Panc1 (cell line): ENCODE measurements around the gene KRT7. TPM values are rescaled to one million over a fixed set of nuclear protein-coding genes. Genes with fewer than 3 reads are reported as not detected.

Experiments used
- ATAC-seq: fragments of 200-7000 bp; cut with Tn5 transposase; 2 replicates; pipeline ENCODE4 v1.9.1; 2020; ENCODE audit warnings: mild to moderate bottlenecking, moderate library complexity
- BruUV-seq: library from RNA; stranded (reverse); fragments of 400-500 nt; replicated peaks from 2 replicates; lab custom pipeline; 2021; lab: Mats Ljungman, UMichigan
- CTCF ChIA-PET: fragments of 300-600 bp; sonication (Branson Sonifier 250); formaldehyde crosslinking; loops from one replicate; lab custom pipeline; 2022; ENCODE audit warnings: antibody characterized with exemption; lab: Charles Lee
- POLR2A ChIA-PET: fragments of 300-600 bp; sonication (Branson Sonifier 250); formaldehyde crosslinking; loops from one replicate; lab custom pipeline; 2022; ENCODE audit warnings: antibody characterized with exemption; lab: Charles Lee
- DNase-seq: peaks from one replicate; pipeline ENCODE4 v3.0.0-alpha.2; 2010; ENCODE audit warnings: low read depth, low spot score
- H3K27ac ChIP-seq: 2 replicates; pipeline ENCODE4 v1.5.1; 2011; ENCODE audit warnings: mild to moderate bottlenecking, low read length, inconsistent platforms
- H3K27me3 ChIP-seq: fragments of 200-500 bp; sonication (Bioruptor generic); 2 replicates; pipeline ENCODE4 v1.6.0; 2014; ENCODE audit warnings: low read length, inconsistent platforms; ENCODE audit not compliant: control insufficient read depth, insufficient read depth
- H3K36me3 ChIP-seq: fragments of 200-500 bp; sonication (Bioruptor generic); 2 replicates; pipeline ENCODE4 v1.5.1; 2014; ENCODE audit warnings: inconsistent platforms, mild to moderate bottlenecking, low read length, moderate library complexity; ENCODE audit not compliant: control insufficient read depth, insufficient read depth
- H3K4me1 ChIP-seq: 2 replicates; pipeline ENCODE4 v1.5.1; 2011; ENCODE audit warnings: inconsistent platforms, mild to moderate bottlenecking, low read length, moderate library complexity; ENCODE audit not compliant: control insufficient read depth, insufficient read depth
- H3K4me3 ChIP-seq, 2 experiments: 2 replicates each; pipeline ENCODE4 v1.5.1; 2011 to 2012; ENCODE audit warnings: low read depth in 2 of 2, low read length in 2 of 2, mild to moderate bottlenecking in 2 of 2, inconsistent platforms in 1 of 2, moderate library complexity in 1 of 2
- H3K9me3 ChIP-seq: fragments of 200-500 bp; sonication (Bioruptor generic); 2 replicates; pipeline ENCODE4 v1.5.1; 2014; ENCODE audit warnings: low read depth, mild to moderate bottlenecking, inconsistent platforms, low read length, moderate library complexity; ENCODE audit not compliant: control insufficient read depth, insufficient read depth
- POLR2AphosphoS5 ChIP-seq: IDR thresholded peaks from 2 replicates; pipeline ENCODE4 v1.6.1; 2012; ENCODE audit warnings: mild to moderate bottlenecking, low read depth, low read length, moderate library complexity
- SIN3A ChIP-seq: IDR thresholded peaks from 2 replicates; pipeline ENCODE4 v1.6.1; 2012; ENCODE audit warnings: low read depth, mild to moderate bottlenecking, low read length, moderate library complexity, borderline replicate concordance; ENCODE audit not compliant: insufficient read depth
- TCF7L2 ChIP-seq: IDR thresholded peaks from 2 replicates; pipeline ENCODE4 v1.6.1; 2011; ENCODE audit warnings: mild to moderate bottlenecking, low read depth, low read length, inconsistent platforms
- in situ Hi-C: cut with HindIII; loops from 2 replicates; pipeline ENCODE4 v1.10.0; 2016; ENCODE audit warnings: low sequenced_read_pairs, low pct_unique_long_range_greater_than_20kb
- intact Hi-C: fragments of 100-400 bp; cut with micrococcal nuclease; formaldehyde crosslinking; loops from one replicate; pipeline ENCODE4 v1.10.0; 2022; ENCODE audit not compliant: unreplicated experiment
- total RNA-seq: library from RNA; stranded (reverse); gene quantifications from one replicate; pipeline ENCODE4 v1.2.1, GENCODE V29; 2021; ENCODE audit not compliant: unreplicated experiment
- TF ChIP-seq, protein P1 (sequence below): fragments of 450-650 bp; IDR thresholded peaks from 2 replicates; pipeline ENCODE4 v1.5.1; 2017; ENCODE audit warnings: mild to moderate bottlenecking
- TF ChIP-seq, protein P2 (sequence below), 2 experiments: IDR thresholded peaks; 2 replicates each; pipeline ENCODE4 v1.6.1; 2011 to 2012; ENCODE audit warnings: low read depth in 2 of 2, control low read depth in 1 of 2, low read length in 1 of 2, mild to moderate bottlenecking in 1 of 2, moderate library complexity in 1 of 2; ENCODE audit not compliant: insufficient read depth in 1 of 2

KRT7 gene
- total RNA-seq, 1 experiment from 2014 or later, result 16.8 TPM

DNA sequence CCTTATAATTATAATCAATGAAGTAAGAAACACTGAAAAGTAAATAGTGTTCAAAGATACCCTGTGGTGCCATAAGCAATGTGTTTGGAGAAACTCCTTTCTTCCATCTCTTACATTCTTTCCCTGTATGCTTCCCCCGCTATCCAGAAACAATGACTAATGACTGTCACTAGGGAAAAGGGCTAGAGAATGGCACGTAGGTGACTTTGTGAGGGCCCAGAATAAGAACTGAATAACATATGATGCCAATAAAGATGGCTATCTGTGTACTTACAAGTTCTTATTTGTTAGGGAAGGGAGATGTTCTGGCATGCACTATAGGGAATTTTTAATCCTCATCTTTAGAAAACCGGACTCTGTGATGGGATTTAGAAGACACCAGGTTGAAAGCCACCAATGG, 4.7 kb upstream of the KRT7 start:
- no TSS peak for BruUV-seq
- ATAC-seq (peak; percentile 42; the same call in 1 of the 2 replicates), DNase-seq (no peak)
- TF ChIP-seq, protein P1, sequence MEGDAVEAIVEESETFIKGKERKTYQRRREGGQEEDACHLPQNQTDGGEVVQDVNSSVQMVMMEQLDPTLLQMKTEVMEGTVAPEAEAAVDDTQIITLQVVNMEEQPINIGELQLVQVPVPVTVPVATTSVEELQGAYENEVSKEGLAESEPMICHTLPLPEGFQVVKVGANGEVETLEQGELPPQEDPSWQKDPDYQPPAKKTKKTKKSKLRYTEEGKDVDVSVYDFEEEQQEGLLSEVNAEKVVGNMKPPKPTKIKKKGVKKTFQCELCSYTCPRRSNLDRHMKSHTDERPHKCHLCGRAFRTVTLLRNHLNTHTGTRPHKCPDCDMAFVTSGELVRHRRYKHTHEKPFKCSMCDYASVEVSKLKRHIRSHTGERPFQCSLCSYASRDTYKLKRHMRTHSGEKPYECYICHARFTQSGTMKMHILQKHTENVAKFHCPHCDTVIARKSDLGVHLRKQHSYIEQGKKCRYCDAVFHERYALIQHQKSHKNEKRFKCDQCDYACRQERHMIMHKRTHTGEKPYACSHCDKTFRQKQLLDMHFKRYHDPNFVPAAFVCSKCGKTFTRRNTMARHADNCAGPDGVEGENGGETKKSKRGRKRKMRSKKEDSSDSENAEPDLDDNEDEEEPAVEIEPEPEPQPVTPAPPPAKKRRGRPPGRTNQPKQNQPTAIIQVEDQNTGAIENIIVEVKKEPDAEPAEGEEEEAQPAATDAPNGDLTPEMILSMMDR, result no peak
- TF ChIP-seq TCF7L2 (peak; percentile 26; the same call in 1 of the 2 replicates), SIN3A (no peak), POLR2AphosphoS5 (no peak)
- TF ChIP-seq, protein P2, sequence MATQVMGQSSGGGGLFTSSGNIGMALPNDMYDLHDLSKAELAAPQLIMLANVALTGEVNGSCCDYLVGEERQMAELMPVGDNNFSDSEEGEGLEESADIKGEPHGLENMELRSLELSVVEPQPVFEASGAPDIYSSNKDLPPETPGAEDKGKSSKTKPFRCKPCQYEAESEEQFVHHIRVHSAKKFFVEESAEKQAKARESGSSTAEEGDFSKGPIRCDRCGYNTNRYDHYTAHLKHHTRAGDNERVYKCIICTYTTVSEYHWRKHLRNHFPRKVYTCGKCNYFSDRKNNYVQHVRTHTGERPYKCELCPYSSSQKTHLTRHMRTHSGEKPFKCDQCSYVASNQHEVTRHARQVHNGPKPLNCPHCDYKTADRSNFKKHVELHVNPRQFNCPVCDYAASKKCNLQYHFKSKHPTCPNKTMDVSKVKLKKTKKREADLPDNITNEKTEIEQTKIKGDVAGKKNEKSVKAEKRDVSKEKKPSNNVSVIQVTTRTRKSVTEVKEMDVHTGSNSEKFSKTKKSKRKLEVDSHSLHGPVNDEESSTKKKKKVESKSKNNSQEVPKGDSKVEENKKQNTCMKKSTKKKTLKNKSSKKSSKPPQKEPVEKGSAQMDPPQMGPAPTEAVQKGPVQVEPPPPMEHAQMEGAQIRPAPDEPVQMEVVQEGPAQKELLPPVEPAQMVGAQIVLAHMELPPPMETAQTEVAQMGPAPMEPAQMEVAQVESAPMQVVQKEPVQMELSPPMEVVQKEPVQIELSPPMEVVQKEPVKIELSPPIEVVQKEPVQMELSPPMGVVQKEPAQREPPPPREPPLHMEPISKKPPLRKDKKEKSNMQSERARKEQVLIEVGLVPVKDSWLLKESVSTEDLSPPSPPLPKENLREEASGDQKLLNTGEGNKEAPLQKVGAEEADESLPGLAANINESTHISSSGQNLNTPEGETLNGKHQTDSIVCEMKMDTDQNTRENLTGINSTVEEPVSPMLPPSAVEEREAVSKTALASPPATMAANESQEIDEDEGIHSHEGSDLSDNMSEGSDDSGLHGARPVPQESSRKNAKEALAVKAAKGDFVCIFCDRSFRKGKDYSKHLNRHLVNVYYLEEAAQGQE (IDR thresholded peaks at IDR 0.05; ENCODE audit: insufficient read depth in 1 of 2, low read depth in 2 of 2, low read length in 1 of 2), result no peak
- no peak overlapping the region for H3K4me3 ChIP-seq
- H3K36me3 ChIP-seq, result no peaks in the 10 kb centered on the region
- peaks cover 39% of the 10 kb centered on the region for H3K4me1 ChIP-seq
- ChIA-PET POLR2A (no interaction called here), CTCF (no interaction called here)
- H3K9me3 ChIP-seq, result no peaks in the 10 kb centered on the region; the same call in 1 of the 2 replicates
- H3K27ac ChIP-seq, result peak overlapping the region; percentile 83
- intact Hi-C loops (loop anchor here (10.0 kb wide), 1 partner anchor 46 kb away; the partner anchor contains the start of gene KRT86), in situ Hi-C loops (no loop called here)
- H3K27me3 ChIP-seq, result no peaks in the 10 kb centered on the region

GRCh38 chr12:52228931-52229330, 4.1 kb upstream of the KRT7 start:
- CTCF ChIA-PET, result no interaction called here

More at GRCh38 chr12:52228931-52229330, 4.1 kb upstream of the KRT7 start:
- H3K36me3 ChIP-seq, result no peaks in the 10 kb centered on the region
- POLR2A ChIA-PET, result no interaction called here
- intact Hi-C loops (loop anchor here (10.0 kb wide), 1 partner anchor 46 kb away; the partner anchor contains the start of gene KRT86), in situ Hi-C loops (no loop called here)
- peak overlapping the region; percentile 83 for H3K27ac ChIP-seq
- no peaks in the 10 kb centered on the region for H3K27me3 ChIP-seq
- no peaks in the 10 kb centered on the region; the same call in 1 of the 2 replicates for H3K9me3 ChIP-seq
- BruUV-seq, result no TSS peak
- DNase-seq, result no peak
- no peak overlapping the region for H3K4me3 ChIP-seq
- no peak for ATAC-seq
- peaks cover 39% of the 10 kb centered on the region for H3K4me1 ChIP-seq
- TF ChIP-seq, protein P2 (IDR thresholded peaks at IDR 0.05; ENCODE audit: insufficient read depth in 1 of 2, low read depth in 2 of 2, low read length in 1 of 2), result no peak
- TF ChIP-seq POLR2AphosphoS5 (no peak), SIN3A (no peak), TCF7L2 (no peak)
- TF ChIP-seq, protein P1, result no peak
